IMR-90 (cell line): ENCODE data around the gene PLXND1. TPM values are rescaled to one million over a fixed set of nuclear protein-coding genes. Genes with fewer than 3 reads are reported as not detected.

Experiments used
- ATAC-seq: fragments of 200-7000 bp; cut with Tn5 transposase; 2 replicates; pipeline ENCODE4 v1.9.1; 2020; ENCODE audit warnings: low read depth, mild to moderate bottlenecking, moderate library complexity
- BruUV-seq: library from RNA; stranded (reverse); fragments of 400-500 nt; replicated peaks from 2 replicates; lab custom pipeline; 2021; lab: Mats Ljungman, UMichigan
- CTCF ChIA-PET: fragments of 300-600 bp; formaldehyde crosslinking; extraction: SDS; loops from one replicate; lab custom pipeline; 2021; ENCODE audit warnings: antibody characterized with exemption; lab: Yijun Ruan, JAX
- POLR2A ChIA-PET: fragments of 300-600 bp; sonication (Branson Sonifier 250); formaldehyde crosslinking; loops from one replicate; lab custom pipeline; 2022; ENCODE audit warnings: antibody characterized with exemption; ENCODE audit not compliant: unreplicated experiment; lab: Charles Lee
- DNase-seq: peaks from one replicate; pipeline ENCODE4 v3.0.0; 2013
- H2AFZ ChIP-seq: replicated peaks from 2 replicates; pipeline ENCODE3; 2013; ENCODE audit warnings: low read length, mild to moderate bottlenecking; ENCODE audit not compliant: poor library complexity
- H2AK5ac ChIP-seq: 2 replicates; pipeline ENCODE4 v1.6.1; 2013; ENCODE audit warnings: low read depth, low read length, inconsistent platforms
- H2AK9ac ChIP-seq: replicated peaks from 2 replicates; pipeline ENCODE3; 2013; ENCODE audit warnings: mild to moderate bottlenecking, low read depth, low read length, moderate library complexity; ENCODE audit not compliant: poor library complexity
- H2BK120ac ChIP-seq: 2 replicates; pipeline ENCODE4 v1.6.1; 2013; ENCODE audit warnings: low read depth, low read length, inconsistent platforms
- H2BK15ac ChIP-seq: 3 replicates; pipeline ENCODE4 v1.6.1; 2013; ENCODE audit warnings: low read depth, low read length, inconsistent platforms
- H2BK20ac ChIP-seq: 2 replicates; pipeline ENCODE4 v1.6.1; 2013; ENCODE audit warnings: low read depth, mild to moderate bottlenecking, inconsistent platforms, low read length, moderate library complexity
- H2BK5ac ChIP-seq: 2 replicates; pipeline ENCODE4 v1.6.1; 2013; ENCODE audit warnings: mild to moderate bottlenecking, low read depth, low read length, inconsistent platforms; ENCODE audit not compliant: poor library complexity, severe bottlenecking
- H3K14ac ChIP-seq: replicated peaks from 2 replicates; pipeline ENCODE4 v1.6.1; 2013; ENCODE audit warnings: low read depth, low read length, inconsistent platforms
- H3K18ac ChIP-seq: 2 replicates; pipeline ENCODE4 v1.6.1; 2013; ENCODE audit warnings: low read depth, low read length, control low read depth
- H3K23ac ChIP-seq: 2 replicates; pipeline ENCODE4 v1.6.1; 2013; ENCODE audit warnings: low read depth, low read length, inconsistent platforms
- H3K27ac ChIP-seq: 2 replicates; pipeline ENCODE4 v1.5.1; 2013; ENCODE audit warnings: mild to moderate bottlenecking, control low read depth, low read length; ENCODE audit not compliant: insufficient read depth
- H3K27me3 ChIP-seq: 2 replicates; pipeline ENCODE4 v1.6.1; 2013; ENCODE audit warnings: low read length; ENCODE audit not compliant: control insufficient read depth, insufficient read depth
- H3K36me3 ChIP-seq: 2 replicates; pipeline ENCODE4 v1.6.1; 2013; ENCODE audit warnings: low read length, mixed read lengths; ENCODE audit not compliant: control insufficient read depth, insufficient read depth
- H3K4ac ChIP-seq: 2 replicates; pipeline ENCODE4 v1.6.1; 2013; ENCODE audit warnings: low read depth, low read length, inconsistent platforms
- H3K4me1 ChIP-seq: 2 replicates; pipeline ENCODE4 v1.6.1; 2013; ENCODE audit warnings: low read length, mixed read lengths; ENCODE audit not compliant: control insufficient read depth, insufficient read depth
- H3K4me2 ChIP-seq: 2 replicates; pipeline ENCODE4 v1.6.1; 2013; ENCODE audit warnings: low read depth, mild to moderate bottlenecking, control low read depth, low read length, moderate library complexity
- H3K4me3 ChIP-seq: 2 replicates; pipeline ENCODE4 v1.5.1; 2013; ENCODE audit warnings: low read depth, mild to moderate bottlenecking, control low read depth, low read length, moderate library complexity; ENCODE audit not compliant: insufficient read depth
- H3K56ac ChIP-seq: 2 replicates; pipeline ENCODE4 v1.6.1; 2013; ENCODE audit warnings: low read length, inconsistent platforms; ENCODE audit not compliant: insufficient read depth; ENCODE audit errors: extremely low read depth
- H3K79me1 ChIP-seq, 2 experiments: 2 replicates each; pipeline ENCODE4 v1.6.1; 2013; ENCODE audit warnings: low read length in 2 of 2, inconsistent platforms in 1 of 2, low read depth in 1 of 2
- H3K9ac ChIP-seq: 2 replicates; pipeline ENCODE4 v1.6.1; 2013; ENCODE audit warnings: low read depth, low read length, control low read depth
- H3K9me1 ChIP-seq: 2 replicates; pipeline ENCODE4 v1.6.1; 2013; ENCODE audit warnings: low read length, inconsistent platforms; ENCODE audit not compliant: insufficient read depth
- H3K9me3 ChIP-seq: 2 replicates; pipeline ENCODE4 v1.6.1; 2013; ENCODE audit warnings: low read length; ENCODE audit not compliant: control insufficient read depth, insufficient read depth
- H4K20me1 ChIP-seq: 2 replicates; pipeline ENCODE4 v1.6.1; 2013; ENCODE audit warnings: low read length, inconsistent platforms; ENCODE audit not compliant: insufficient read depth
- H4K5ac ChIP-seq: 2 replicates; pipeline ENCODE4 v1.6.1; 2013; ENCODE audit warnings: mild to moderate bottlenecking, low read depth, low read length, control low read depth
- H4K8ac ChIP-seq, 2 experiments: 2 replicates each; pipeline ENCODE4 v1.6.1; 2013; ENCODE audit warnings: low read depth in 2 of 2, low read length in 2 of 2, control low read depth in 1 of 2, inconsistent platforms in 1 of 2
- H4K91ac ChIP-seq: 2 replicates; pipeline ENCODE4 v1.6.1; 2013; ENCODE audit warnings: low read depth, low read length, inconsistent platforms; ENCODE audit not compliant: insufficient read depth
- BHLHE40 ChIP-seq: fragments of 150-350 bp; IDR thresholded peaks from 2 replicates; pipeline ENCODE4 v1.6.1; 2016; ENCODE audit warnings: mild to moderate bottlenecking, low read depth, low read length
- MXI1 ChIP-seq: IDR thresholded peaks from 2 replicates; pipeline ENCODE4 v1.6.1; 2012; ENCODE audit warnings: low read depth, mild to moderate bottlenecking, low read length, moderate library complexity, borderline replicate concordance
- POLR2A ChIP-seq: IDR thresholded peaks from 2 replicates; pipeline ENCODE4 v1.6.1; 2012; ENCODE audit warnings: mild to moderate bottlenecking, low read depth, low read length
- SMC3 ChIP-seq: fragments of 150-350 bp; IDR thresholded peaks from 2 replicates; pipeline ENCODE4 v1.6.1; 2016; ENCODE audit warnings: low read depth, mild to moderate bottlenecking, antibody characterized with exemption, low read length, moderate library complexity
- WGBS, 2 experiments: methylation state at CpG; one replicate each; pipeline versions ENCODE4 v1.1.5 to v1.1.7; 2013; ENCODE audit warnings: missing lambda C conversion rate in 2 of 2; ENCODE audit not compliant: insufficient read length in 1 of 2; ENCODE audit errors: extremely low coverage in 2 of 2; 5-methylcytosine and 5-hydroxymethylcytosine counted together
- dilution Hi-C: fragments of 300-500 bp; cut with HindIII; formaldehyde crosslinking; loops from one replicate; pipeline ENCODE4 v1.14.3; 2018; ENCODE audit warnings: low sequenced_read_pairs; ENCODE audit not compliant: unreplicated experiment
- in situ Hi-C: fragments of 300-500 bp; cut with MboI; formaldehyde crosslinking; loops from 3 replicates; pipeline ENCODE4 v1.14.3; 2019; ENCODE audit warnings: low sequenced_read_pairs, inconsistent platforms, mixed read lengths
- intact Hi-C: fragments of 100-400 bp; cut with micrococcal nuclease; formaldehyde crosslinking; loops from 2 replicates; pipeline ENCODE4 v1.10.0; 2022
- polyA plus RNA-seq, 3 experiments: library from polyadenylated mRNA; depleted of rRNA; stranded (reverse); fragments of >200 nt; gene quantifications; 2 replicates each; pipeline ENCODE4 v1.2.3, GENCODE V29; 2012; ENCODE audit warnings: low replicate concordance in 1 of 3
- total RNA-seq: library from RNA; depleted of rRNA; stranded (reverse); fragments of >200 nt; gene quantifications from 2 replicates; pipeline ENCODE4 v1.2.3, GENCODE V29; 2012

PLXND1 gene
- total and polyA plus RNA-seq, 2 of the 4 experiments (the other 2 are of a cell fraction): 19.2 to 67.1 TPM

- intact Hi-C loops (no loop called here), in situ Hi-C loops (no loop called here), dilution Hi-C loops (no loop called here)
- Histone ChIP-seq H2BK15ac (peak overlapping the region; percentile 24; the same call in 1 of the 3 replicates), H3K4me2 (no peak overlapping the region; the same call in 1 of the 2 replicates), H4K91ac (peak overlapping the region; percentile 54), H3K79me1 (peaks cover 19 to 84% of the 10 kb centered on the region in 2 experiments; a peak in 3 of 4 replicates), H4K20me1 (no peaks in the 10 kb centered on the region), H2AK5ac (peak overlapping the region; percentile 59), H3K4me3 (no peak overlapping the region), H2BK5ac (peak overlapping the region; percentile 53), H3K9me3 (no peaks in the 10 kb centered on the region), H3K14ac (peak overlapping the region; percentile 27), H3K27me3 (no peaks in the 10 kb centered on the region), H2BK120ac (peak overlapping the region; percentile 70), H3K9ac (peak overlapping the region; percentile 21; the same call in 1 of the 2 replicates), H3K18ac (peak overlapping the region; percentile 22; the same call in 1 of the 2 replicates), H2AK9ac (peak overlapping the region; percentile 74), H2AFZ (peak overlapping the region; percentile 78), H3K56ac (no peak overlapping the region), H3K23ac (peak overlapping the region; percentile 67), H4K5ac (peak overlapping the region; percentile 18), H3K9me1 (peaks cover 9% of the 10 kb centered on the region; the same call in 1 of the 2 replicates), H3K36me3 (no peaks in the 10 kb centered on the region), H3K4me1 (peaks cover 38% of the 10 kb centered on the region), H3K4ac (peak overlapping the region; percentile 73), H4K8ac (peak overlapping the region; percentile 78 to 81), H3K27ac (peak overlapping the region; percentile 38), H2BK20ac (peak overlapping the region; percentile 39; the same call in 1 of the 2 replicates)
- no peak for TF ChIP-seq SMC3
- no peak for TF ChIP-seq MXI1
- no peak for TF ChIP-seq BHLHE40
- TF ChIP-seq POLR2A: no peak
- ChIA-PET CTCF (interaction anchor here (2.3 kb wide), 1 partner anchor 102 kb away, joined by 5 read pairs; no protein-coding TSS in a partner anchor), POLR2A (no interaction called here)
- WGBS, 2 experiments: 55% methylated on average over 4 of the region's 26 CpGs; no CpG with 5 or more reads in 1 of the 2 experiments
- DNase-seq (no peak), ATAC-seq (no peak)
- BruUV-seq: no TSS peak
Measured at GRCh38 chr3:129592381-129593131, 13.9 kb downstream of the PLXND1 start.
